ENCODE results near the gene TMEM184B.
"Not testable (repeated sequence)": the region's sequence is repeated elsewhere in the genome, so short reads cannot be mapped to it uniquely, and the experiment has no call there.

TMEM184B gene

GRCh38 chr22:38249301-38249700, 23.5 kb downstream of the TMEM184B start:
- no peak for DNase-seq (ENCODE audit: low read depth)

GRCh38 chr22:38248280-38248679, 24.5 kb downstream of the TMEM184B start:
- no peak for DNase-seq (ENCODE audit: low read depth)

GRCh38 chr22:38247713-38248112, 25.1 kb downstream of the TMEM184B start:
- DNase-seq (ENCODE audit: low read depth): no peak

- no peak for DNase-seq (ENCODE audit: low read depth)
These were observed 26.1 kb downstream of the TMEM184B start for GRCh38 chr22:38246692-38247091.

GRCh38 chr22:38246046-38246658, 26.7 kb downstream of the TMEM184B start:
- no peak for DNase-seq (ENCODE audit: low read depth)

- DNase-seq (ENCODE audit: low read depth): no peak
These were observed 28.7 kb downstream of the TMEM184B start for GRCh38 chr22:38244106-38244505.

- DNase-seq (ENCODE audit: low read depth): no peak
These were observed 29.6 kb downstream of the TMEM184B start for GRCh38 chr22:38243007-38243765.

- DNase-seq (ENCODE audit: low read depth): no peak
These were observed 32.0 kb downstream of the TMEM184B start for GRCh38 chr22:38240734-38241252.

GRCh38 chr22:38239101-38239761, 33.6 kb downstream of the TMEM184B start:
- DNase-seq (ENCODE audit: low read depth): no peak

GRCh38 chr22:38238519-38239071, 34.2 kb downstream of the TMEM184B start:
- no peak for DNase-seq (ENCODE audit: low read depth)

GRCh38 chr22:38236786-38237185, 36.0 kb downstream of the TMEM184B start:
- no peak for DNase-seq (ENCODE audit: low read depth)

GRCh38 chr22:38235240-38235850, 37.5 kb downstream of the TMEM184B start:
- DNase-seq (ENCODE audit: low read depth): no peak

- DNase-seq (ENCODE audit: low read depth): not testable (repeated sequence)
These were observed 39.0 kb downstream of the TMEM184B start for GRCh38 chr22:38233856-38234255.

- no peak for DNase-seq (ENCODE audit: low read depth)
These were observed 39.4 kb downstream of the TMEM184B start for GRCh38 chr22:38233427-38233826.

- no peak for DNase-seq (ENCODE audit: low read depth)
These were observed 40.6 kb downstream of the TMEM184B start for GRCh38 chr22:38232196-38232595.

- no peak for DNase-seq (ENCODE audit: low read depth)
These were observed 41.9 kb downstream of the TMEM184B start for GRCh38 chr22:38230916-38231315.

GRCh38 chr22:38230108-38230825, 42.5 kb downstream of the TMEM184B start:
- DNase-seq (ENCODE audit: low read depth): no peak

GRCh38 chr22:38228873-38229740, 43.7 kb downstream of the TMEM184B start:
- no peak for DNase-seq (ENCODE audit: low read depth)

GRCh38 chr22:38228326-38228872, 44.4 kb downstream of the TMEM184B start:
- no peak for DNase-seq (ENCODE audit: low read depth)
